IMR-90 (cell line): ENCODE results near the gene GLP2R. TPM values are rescaled to one million over a fixed set of nuclear protein-coding genes. Genes with fewer than 3 reads are reported as not detected.

Experiments used
- ATAC-seq: fragments of 200-7000 bp; cut with Tn5 transposase; 2 replicates; pipeline ENCODE4 v1.9.1; 2020; ENCODE audit warnings: low read depth, mild to moderate bottlenecking, moderate library complexity
- BruUV-seq: library from RNA; stranded (reverse); fragments of 400-500 nt; replicated peaks from 2 replicates; lab custom pipeline; 2021; lab: Mats Ljungman, UMichigan
- CTCF ChIA-PET: fragments of 300-600 bp; formaldehyde crosslinking; extraction: SDS; loops from one replicate; lab custom pipeline; 2021; ENCODE audit warnings: antibody characterized with exemption; lab: Yijun Ruan, JAX
- POLR2A ChIA-PET: fragments of 300-600 bp; sonication (Branson Sonifier 250); formaldehyde crosslinking; loops from one replicate; lab custom pipeline; 2022; ENCODE audit warnings: antibody characterized with exemption; ENCODE audit not compliant: unreplicated experiment; lab: Charles Lee
- DNase-seq: peaks from one replicate; pipeline ENCODE4 v3.0.0; 2013
- H2AFZ ChIP-seq: replicated peaks from 2 replicates; pipeline ENCODE3; 2013; ENCODE audit warnings: low read length, mild to moderate bottlenecking; ENCODE audit not compliant: poor library complexity
- H2AK5ac ChIP-seq: 2 replicates; pipeline ENCODE4 v1.6.1; 2013; ENCODE audit warnings: low read depth, low read length, inconsistent platforms
- H2AK9ac ChIP-seq: replicated peaks from 2 replicates; pipeline ENCODE3; 2013; ENCODE audit warnings: mild to moderate bottlenecking, low read depth, low read length, moderate library complexity; ENCODE audit not compliant: poor library complexity
- H2BK120ac ChIP-seq: 2 replicates; pipeline ENCODE4 v1.6.1; 2013; ENCODE audit warnings: low read depth, low read length, inconsistent platforms
- H2BK15ac ChIP-seq: 3 replicates; pipeline ENCODE4 v1.6.1; 2013; ENCODE audit warnings: low read depth, low read length, inconsistent platforms
- H2BK20ac ChIP-seq: 2 replicates; pipeline ENCODE4 v1.6.1; 2013; ENCODE audit warnings: low read depth, mild to moderate bottlenecking, inconsistent platforms, low read length, moderate library complexity
- H2BK5ac ChIP-seq: 2 replicates; pipeline ENCODE4 v1.6.1; 2013; ENCODE audit warnings: mild to moderate bottlenecking, low read depth, low read length, inconsistent platforms; ENCODE audit not compliant: poor library complexity, severe bottlenecking
- H3K14ac ChIP-seq: replicated peaks from 2 replicates; pipeline ENCODE4 v1.6.1; 2013; ENCODE audit warnings: low read depth, low read length, inconsistent platforms
- H3K18ac ChIP-seq: 2 replicates; pipeline ENCODE4 v1.6.1; 2013; ENCODE audit warnings: low read depth, low read length, control low read depth
- H3K23ac ChIP-seq: 2 replicates; pipeline ENCODE4 v1.6.1; 2013; ENCODE audit warnings: low read depth, low read length, inconsistent platforms
- H3K27ac ChIP-seq: 2 replicates; pipeline ENCODE4 v1.5.1; 2013; ENCODE audit warnings: mild to moderate bottlenecking, control low read depth, low read length; ENCODE audit not compliant: insufficient read depth
- H3K27me3 ChIP-seq: 2 replicates; pipeline ENCODE4 v1.6.1; 2013; ENCODE audit warnings: low read length; ENCODE audit not compliant: control insufficient read depth, insufficient read depth
- H3K36me3 ChIP-seq: 2 replicates; pipeline ENCODE4 v1.6.1; 2013; ENCODE audit warnings: low read length, mixed read lengths; ENCODE audit not compliant: control insufficient read depth, insufficient read depth
- H3K4ac ChIP-seq: 2 replicates; pipeline ENCODE4 v1.6.1; 2013; ENCODE audit warnings: low read depth, low read length, inconsistent platforms
- H3K4me1 ChIP-seq: 2 replicates; pipeline ENCODE4 v1.6.1; 2013; ENCODE audit warnings: low read length, mixed read lengths; ENCODE audit not compliant: control insufficient read depth, insufficient read depth
- H3K4me2 ChIP-seq: 2 replicates; pipeline ENCODE4 v1.6.1; 2013; ENCODE audit warnings: low read depth, mild to moderate bottlenecking, control low read depth, low read length, moderate library complexity
- H3K4me3 ChIP-seq: 2 replicates; pipeline ENCODE4 v1.5.1; 2013; ENCODE audit warnings: low read depth, mild to moderate bottlenecking, control low read depth, low read length, moderate library complexity; ENCODE audit not compliant: insufficient read depth
- H3K56ac ChIP-seq: 2 replicates; pipeline ENCODE4 v1.6.1; 2013; ENCODE audit warnings: low read length, inconsistent platforms; ENCODE audit not compliant: insufficient read depth; ENCODE audit errors: extremely low read depth
- H3K79me1 ChIP-seq, 2 experiments: 2 replicates each; pipeline ENCODE4 v1.6.1; 2013; ENCODE audit warnings: low read length in 2 of 2, inconsistent platforms in 1 of 2, low read depth in 1 of 2
- H3K9ac ChIP-seq: 2 replicates; pipeline ENCODE4 v1.6.1; 2013; ENCODE audit warnings: low read depth, low read length, control low read depth
- H3K9me1 ChIP-seq: 2 replicates; pipeline ENCODE4 v1.6.1; 2013; ENCODE audit warnings: low read length, inconsistent platforms; ENCODE audit not compliant: insufficient read depth
- H3K9me3 ChIP-seq: 2 replicates; pipeline ENCODE4 v1.6.1; 2013; ENCODE audit warnings: low read length; ENCODE audit not compliant: control insufficient read depth, insufficient read depth
- H4K20me1 ChIP-seq: 2 replicates; pipeline ENCODE4 v1.6.1; 2013; ENCODE audit warnings: low read length, inconsistent platforms; ENCODE audit not compliant: insufficient read depth
- H4K5ac ChIP-seq: 2 replicates; pipeline ENCODE4 v1.6.1; 2013; ENCODE audit warnings: mild to moderate bottlenecking, low read depth, low read length, control low read depth
- H4K8ac ChIP-seq, 2 experiments: 2 replicates each; pipeline ENCODE4 v1.6.1; 2013; ENCODE audit warnings: low read depth in 2 of 2, low read length in 2 of 2, control low read depth in 1 of 2, inconsistent platforms in 1 of 2
- H4K91ac ChIP-seq: 2 replicates; pipeline ENCODE4 v1.6.1; 2013; ENCODE audit warnings: low read depth, low read length, inconsistent platforms; ENCODE audit not compliant: insufficient read depth
- BHLHE40 ChIP-seq: fragments of 150-350 bp; IDR thresholded peaks from 2 replicates; pipeline ENCODE4 v1.6.1; 2016; ENCODE audit warnings: mild to moderate bottlenecking, low read depth, low read length
- CHD1 ChIP-seq: IDR thresholded peaks from 2 replicates; pipeline ENCODE4 v1.6.1; 2012; ENCODE audit warnings: low read depth, low read length, improper control_type of control experiment
- FOS ChIP-seq: fragments of 150-350 bp; IDR thresholded peaks from 2 replicates; pipeline ENCODE4 v1.6.1; 2016; ENCODE audit warnings: low read depth, low read length
- MAFK ChIP-seq: IDR thresholded peaks from 2 replicates; pipeline ENCODE4 v1.6.1; 2012; ENCODE audit warnings: low read depth, low read length, improper control_type of control experiment
- MXI1 ChIP-seq: IDR thresholded peaks from 2 replicates; pipeline ENCODE4 v1.6.1; 2012; ENCODE audit warnings: low read depth, mild to moderate bottlenecking, low read length, moderate library complexity, borderline replicate concordance
- NFE2L2 ChIP-seq: fragments of 150-350 bp; IDR thresholded peaks from 2 replicates; pipeline ENCODE4 v1.6.1; 2016; ENCODE audit warnings: low read depth, mild to moderate bottlenecking, low read length
- POLR2A ChIP-seq: IDR thresholded peaks from 2 replicates; pipeline ENCODE4 v1.6.1; 2012; ENCODE audit warnings: mild to moderate bottlenecking, low read depth, low read length
- RCOR1 ChIP-seq: IDR thresholded peaks from 2 replicates; pipeline ENCODE4 v1.6.1; 2012; ENCODE audit warnings: mild to moderate bottlenecking, low read length, improper control_type of control experiment; ENCODE audit not compliant: insufficient replicate concordance
- RFX5 ChIP-seq: IDR thresholded peaks from 2 replicates; pipeline ENCODE4 v1.8.0; 2012; ENCODE audit warnings: low read depth, mild to moderate bottlenecking, low read length, moderate library complexity
- SMC3 ChIP-seq: fragments of 150-350 bp; IDR thresholded peaks from 2 replicates; pipeline ENCODE4 v1.6.1; 2016; ENCODE audit warnings: low read depth, mild to moderate bottlenecking, antibody characterized with exemption, low read length, moderate library complexity
- WGBS, 2 experiments: methylation state at CpG; one replicate each; pipeline versions ENCODE4 v1.1.5 to v1.1.7; 2013; ENCODE audit warnings: missing lambda C conversion rate in 2 of 2; ENCODE audit not compliant: insufficient read length in 1 of 2; ENCODE audit errors: extremely low coverage in 2 of 2; 5-methylcytosine and 5-hydroxymethylcytosine counted together
- dilution Hi-C: fragments of 300-500 bp; cut with HindIII; formaldehyde crosslinking; loops from one replicate; pipeline ENCODE4 v1.14.3; 2018; ENCODE audit warnings: low sequenced_read_pairs; ENCODE audit not compliant: unreplicated experiment
- in situ Hi-C: fragments of 300-500 bp; cut with MboI; formaldehyde crosslinking; loops from 3 replicates; pipeline ENCODE4 v1.14.3; 2019; ENCODE audit warnings: low sequenced_read_pairs, inconsistent platforms, mixed read lengths
- intact Hi-C: fragments of 100-400 bp; cut with micrococcal nuclease; formaldehyde crosslinking; loops from 2 replicates; pipeline ENCODE4 v1.10.0; 2022
- polyA plus RNA-seq, 3 experiments: library from polyadenylated mRNA; depleted of rRNA; stranded (reverse); fragments of >200 nt; gene quantifications; 2 replicates each; pipeline ENCODE4 v1.2.3, GENCODE V29; 2012; ENCODE audit warnings: low replicate concordance in 1 of 3
- total RNA-seq: library from RNA; depleted of rRNA; stranded (reverse); fragments of >200 nt; gene quantifications from 2 replicates; pipeline ENCODE4 v1.2.3, GENCODE V29; 2012
- TF ChIP-seq, protein P1 (sequence below): conservative IDR thresholded peaks from 2 replicates; pipeline ENCODE4 v1.5.1; 2012; ENCODE audit warnings: mild to moderate bottlenecking, low read depth, low read length, improper control_type of control experiment
- TF ChIP-seq, protein P2 (sequence below): fragments of 150-350 bp; IDR thresholded peaks from 2 replicates; pipeline ENCODE4 v1.6.1; 2016; ENCODE audit warnings: low read depth, mild to moderate bottlenecking, low read length, moderate library complexity, borderline replicate concordance

GLP2R gene
- total and polyA plus RNA-seq, 2 of the 4 experiments (the other 2 are of a cell fraction), result 0.07 TPM; not detected in 1

DNA sequence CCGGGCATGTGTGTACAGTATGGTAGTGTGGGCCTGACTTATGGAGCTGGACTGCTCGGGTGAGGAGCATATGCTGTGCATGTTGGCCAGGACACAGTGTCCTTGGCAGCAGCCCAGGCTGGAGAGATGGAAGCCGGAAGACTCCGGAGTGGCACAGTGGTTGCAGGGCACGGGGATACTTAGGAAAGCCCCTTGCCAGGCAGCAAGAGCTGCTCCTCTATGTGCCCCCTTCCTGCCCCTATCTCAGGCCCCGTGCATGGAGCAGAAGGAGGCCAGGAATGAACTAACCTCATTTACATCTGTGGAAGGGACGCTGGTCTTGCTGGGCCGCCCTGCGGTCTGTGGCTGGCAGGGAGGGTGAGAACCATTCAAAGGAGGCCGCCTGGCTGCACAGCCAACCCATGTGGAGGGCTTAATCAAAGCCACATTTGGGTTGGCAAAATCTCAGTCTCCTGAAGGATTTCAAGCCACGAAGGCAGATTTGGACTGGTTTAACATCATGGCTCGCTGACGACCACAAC lies 111.6 kb downstream of the GLP2R start:
- no peaks in the 10 kb centered on the region; the same call in 1 of the 2 replicates for H3K4me1 ChIP-seq
- no peak overlapping the region for H3K4me2 ChIP-seq
- H2AFZ ChIP-seq, result peak overlapping the region; percentile 34
- BruUV-seq, result no TSS peak
- WGBS, 2 experiments, result 0% methylated on average over 1 of the region's 13 CpGs; no CpG with 5 or more reads in 1 of the 2 experiments
- H3K36me3 ChIP-seq, result peaks cover 7% of the 10 kb centered on the region; the same call in 1 of the 2 replicates
- CTCF ChIA-PET, result no interaction called here
- POLR2A ChIA-PET, result interaction anchor here (0.6 kb wide), 1 partner anchor 43 kb away, joined by 3 read pairs; no protein-coding TSS in a partner anchor
- H3K4ac ChIP-seq, result no peak overlapping the region
- H2BK20ac ChIP-seq, result no peak overlapping the region
- H3K23ac ChIP-seq, result no peak overlapping the region
- H3K9ac ChIP-seq, result no peak overlapping the region
- no peak overlapping the region for H4K5ac ChIP-seq
- DNase-seq (no peak), ATAC-seq (peak; percentile 37)
- in situ Hi-C loops (no loop called here), intact Hi-C loops (no loop called here), dilution Hi-C loops (no loop called here)
- H2BK5ac ChIP-seq, result no peak overlapping the region
- no peak overlapping the region for H4K91ac ChIP-seq
- H3K4me3 ChIP-seq, result no peak overlapping the region
- H3K14ac ChIP-seq, result no peak overlapping the region
- no peak overlapping the region for H2AK9ac ChIP-seq
- no peaks in the 10 kb centered on the region for H4K20me1 ChIP-seq
- no peaks in the 10 kb centered on the region for H3K27me3 ChIP-seq
- TF ChIP-seq, protein P1, sequence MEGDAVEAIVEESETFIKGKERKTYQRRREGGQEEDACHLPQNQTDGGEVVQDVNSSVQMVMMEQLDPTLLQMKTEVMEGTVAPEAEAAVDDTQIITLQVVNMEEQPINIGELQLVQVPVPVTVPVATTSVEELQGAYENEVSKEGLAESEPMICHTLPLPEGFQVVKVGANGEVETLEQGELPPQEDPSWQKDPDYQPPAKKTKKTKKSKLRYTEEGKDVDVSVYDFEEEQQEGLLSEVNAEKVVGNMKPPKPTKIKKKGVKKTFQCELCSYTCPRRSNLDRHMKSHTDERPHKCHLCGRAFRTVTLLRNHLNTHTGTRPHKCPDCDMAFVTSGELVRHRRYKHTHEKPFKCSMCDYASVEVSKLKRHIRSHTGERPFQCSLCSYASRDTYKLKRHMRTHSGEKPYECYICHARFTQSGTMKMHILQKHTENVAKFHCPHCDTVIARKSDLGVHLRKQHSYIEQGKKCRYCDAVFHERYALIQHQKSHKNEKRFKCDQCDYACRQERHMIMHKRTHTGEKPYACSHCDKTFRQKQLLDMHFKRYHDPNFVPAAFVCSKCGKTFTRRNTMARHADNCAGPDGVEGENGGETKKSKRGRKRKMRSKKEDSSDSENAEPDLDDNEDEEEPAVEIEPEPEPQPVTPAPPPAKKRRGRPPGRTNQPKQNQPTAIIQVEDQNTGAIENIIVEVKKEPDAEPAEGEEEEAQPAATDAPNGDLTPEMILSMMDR, result no peak
- TF ChIP-seq FOS (no peak), CHD1 (no peak), SMC3 (no peak), POLR2A (no peak), NFE2L2 (no peak), MAFK (no peak), RFX5 (no peak), RCOR1 (no peak), BHLHE40 (no peak), MXI1 (no peak)
- TF ChIP-seq, protein P2, sequence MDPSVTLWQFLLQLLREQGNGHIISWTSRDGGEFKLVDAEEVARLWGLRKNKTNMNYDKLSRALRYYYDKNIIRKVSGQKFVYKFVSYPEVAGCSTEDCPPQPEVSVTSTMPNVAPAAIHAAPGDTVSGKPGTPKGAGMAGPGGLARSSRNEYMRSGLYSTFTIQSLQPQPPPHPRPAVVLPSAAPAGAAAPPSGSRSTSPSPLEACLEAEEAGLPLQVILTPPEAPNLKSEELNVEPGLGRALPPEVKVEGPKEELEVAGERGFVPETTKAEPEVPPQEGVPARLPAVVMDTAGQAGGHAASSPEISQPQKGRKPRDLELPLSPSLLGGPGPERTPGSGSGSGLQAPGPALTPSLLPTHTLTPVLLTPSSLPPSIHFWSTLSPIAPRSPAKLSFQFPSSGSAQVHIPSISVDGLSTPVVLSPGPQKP, result no peak
- H2BK120ac ChIP-seq, result no peak overlapping the region
- no peak overlapping the region for H2BK15ac ChIP-seq
- no peak overlapping the region for H3K27ac ChIP-seq
- no peaks in the 10 kb centered on the region for H3K79me1 ChIP-seq
- no peak overlapping the region for H4K8ac ChIP-seq
- H3K56ac ChIP-seq, result no peak overlapping the region
- H2AK5ac ChIP-seq, result no peak overlapping the region
- H3K18ac ChIP-seq, result no peak overlapping the region
- no peaks in the 10 kb centered on the region; the same call in 1 of the 2 replicates for H3K9me1 ChIP-seq
- peaks cover 6% of the 10 kb centered on the region for H3K9me3 ChIP-seq
